AG09319 (cell line): ENCODE data around the gene DPH6.

ENCODE experiments used
- DNase-seq: peaks from one replicate; pipeline ENCODE4 v3.0.0-alpha.2; 2010; ENCODE audit warnings: low read depth; ENCODE audit errors: extremely low read depth
- TF ChIP-seq, protein P1 (sequence below): IDR thresholded peaks from 2 replicates; pipeline ENCODE4 v1.5.1; 2011; ENCODE audit warnings: low read depth, mild to moderate bottlenecking, inconsistent platforms, low read length, moderate library complexity

The DPH6 gene

DNA sequence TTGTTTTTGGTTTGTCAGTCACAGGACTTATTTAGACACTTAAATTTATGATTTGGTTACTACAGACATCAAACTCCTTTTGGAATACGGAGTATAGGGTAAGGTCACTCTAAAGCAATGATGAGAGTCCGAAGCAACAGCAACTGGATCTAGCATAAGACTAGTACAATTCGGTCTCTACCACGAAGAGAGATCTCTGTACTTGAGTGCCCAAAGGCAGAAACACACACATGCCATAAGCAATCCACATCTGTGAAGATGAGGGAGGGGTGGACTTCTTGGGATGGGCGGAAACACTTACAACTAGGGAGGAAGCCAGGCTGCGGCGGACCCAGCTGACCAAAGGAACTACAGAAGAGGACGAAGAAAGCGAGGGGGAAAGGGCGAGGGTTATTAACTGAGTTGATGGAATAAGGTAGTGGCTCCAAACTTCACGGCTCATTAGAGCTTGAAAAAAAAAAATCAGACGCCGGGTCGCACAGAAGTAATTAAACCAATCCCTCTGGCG lies 595 bp downstream of the DPH6 start:
- TF ChIP-seq, protein P1, sequence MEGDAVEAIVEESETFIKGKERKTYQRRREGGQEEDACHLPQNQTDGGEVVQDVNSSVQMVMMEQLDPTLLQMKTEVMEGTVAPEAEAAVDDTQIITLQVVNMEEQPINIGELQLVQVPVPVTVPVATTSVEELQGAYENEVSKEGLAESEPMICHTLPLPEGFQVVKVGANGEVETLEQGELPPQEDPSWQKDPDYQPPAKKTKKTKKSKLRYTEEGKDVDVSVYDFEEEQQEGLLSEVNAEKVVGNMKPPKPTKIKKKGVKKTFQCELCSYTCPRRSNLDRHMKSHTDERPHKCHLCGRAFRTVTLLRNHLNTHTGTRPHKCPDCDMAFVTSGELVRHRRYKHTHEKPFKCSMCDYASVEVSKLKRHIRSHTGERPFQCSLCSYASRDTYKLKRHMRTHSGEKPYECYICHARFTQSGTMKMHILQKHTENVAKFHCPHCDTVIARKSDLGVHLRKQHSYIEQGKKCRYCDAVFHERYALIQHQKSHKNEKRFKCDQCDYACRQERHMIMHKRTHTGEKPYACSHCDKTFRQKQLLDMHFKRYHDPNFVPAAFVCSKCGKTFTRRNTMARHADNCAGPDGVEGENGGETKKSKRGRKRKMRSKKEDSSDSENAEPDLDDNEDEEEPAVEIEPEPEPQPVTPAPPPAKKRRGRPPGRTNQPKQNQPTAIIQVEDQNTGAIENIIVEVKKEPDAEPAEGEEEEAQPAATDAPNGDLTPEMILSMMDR, result no peak
- DNase-seq, result no peak

DNA sequence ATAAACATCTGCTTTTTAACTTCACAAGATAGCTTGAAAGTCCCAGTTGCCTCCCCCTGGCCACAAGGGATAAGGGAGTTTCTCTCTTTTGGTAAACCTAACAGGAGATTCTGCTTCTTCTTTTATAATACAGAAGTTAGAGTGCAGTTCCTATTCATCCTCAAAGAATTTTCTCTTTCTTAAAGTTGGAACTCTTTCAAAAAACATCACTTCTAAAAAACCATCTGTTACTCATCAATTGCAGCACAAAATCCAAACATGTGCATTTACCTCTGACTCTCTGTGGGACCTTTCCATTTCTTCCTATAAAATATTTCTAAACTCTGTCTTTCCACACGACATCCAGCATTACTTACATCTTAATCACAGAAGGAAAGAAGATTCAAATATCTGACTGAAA lies 5.1 kb downstream of the DPH6 start:
- TF ChIP-seq, protein P1, result no peak
- DNase-seq, result no peak

DNA sequence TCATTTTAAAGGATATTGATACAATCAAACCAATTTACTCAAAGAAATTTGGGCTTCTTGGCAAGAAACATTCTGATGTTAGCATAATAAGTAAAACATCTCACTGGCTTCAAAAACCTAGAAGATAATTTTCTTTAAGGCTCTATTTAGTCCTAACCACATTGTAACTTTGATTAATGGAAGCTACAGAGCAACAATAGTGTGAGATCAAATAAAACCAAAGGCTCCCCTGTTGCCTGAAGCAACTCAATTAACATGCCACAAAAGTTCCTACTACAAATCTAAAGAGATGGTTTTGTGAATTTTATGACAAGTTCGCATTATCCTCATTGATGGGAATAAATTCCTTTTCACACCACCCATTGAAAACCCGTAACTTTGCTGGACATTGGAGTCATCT lies 5.9 kb downstream of the DPH6 start:
- TF ChIP-seq, protein P1, result no peak
- DNase-seq, result no peak

DNA sequence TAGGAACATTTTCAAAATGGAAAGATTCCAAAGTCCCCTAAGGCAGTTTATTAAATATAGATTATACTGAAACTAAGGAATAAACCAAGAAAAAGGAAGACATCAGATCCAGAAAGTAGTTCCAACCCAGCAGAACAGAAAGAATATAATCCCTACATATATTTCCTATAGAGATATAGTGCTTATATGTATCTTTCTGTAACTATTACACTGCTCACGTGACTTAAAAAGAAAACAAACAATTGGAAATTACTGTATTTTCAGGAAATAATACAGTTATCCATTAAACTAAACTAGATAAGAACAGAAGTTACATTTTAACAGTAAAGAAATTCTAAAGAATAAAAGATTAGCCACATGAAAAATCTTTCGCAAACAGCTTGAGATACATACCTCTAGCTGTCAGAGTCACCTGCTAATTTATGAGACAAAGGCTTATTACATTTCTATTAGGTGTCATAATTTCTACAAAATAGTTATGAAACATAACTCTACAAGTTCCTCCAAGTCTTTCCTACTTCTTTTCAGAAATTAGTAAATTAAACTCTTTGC lies 10.5 kb downstream of the DPH6 start:
- no peak for DNase-seq
- TF ChIP-seq, protein P1, result no peak

DNA sequence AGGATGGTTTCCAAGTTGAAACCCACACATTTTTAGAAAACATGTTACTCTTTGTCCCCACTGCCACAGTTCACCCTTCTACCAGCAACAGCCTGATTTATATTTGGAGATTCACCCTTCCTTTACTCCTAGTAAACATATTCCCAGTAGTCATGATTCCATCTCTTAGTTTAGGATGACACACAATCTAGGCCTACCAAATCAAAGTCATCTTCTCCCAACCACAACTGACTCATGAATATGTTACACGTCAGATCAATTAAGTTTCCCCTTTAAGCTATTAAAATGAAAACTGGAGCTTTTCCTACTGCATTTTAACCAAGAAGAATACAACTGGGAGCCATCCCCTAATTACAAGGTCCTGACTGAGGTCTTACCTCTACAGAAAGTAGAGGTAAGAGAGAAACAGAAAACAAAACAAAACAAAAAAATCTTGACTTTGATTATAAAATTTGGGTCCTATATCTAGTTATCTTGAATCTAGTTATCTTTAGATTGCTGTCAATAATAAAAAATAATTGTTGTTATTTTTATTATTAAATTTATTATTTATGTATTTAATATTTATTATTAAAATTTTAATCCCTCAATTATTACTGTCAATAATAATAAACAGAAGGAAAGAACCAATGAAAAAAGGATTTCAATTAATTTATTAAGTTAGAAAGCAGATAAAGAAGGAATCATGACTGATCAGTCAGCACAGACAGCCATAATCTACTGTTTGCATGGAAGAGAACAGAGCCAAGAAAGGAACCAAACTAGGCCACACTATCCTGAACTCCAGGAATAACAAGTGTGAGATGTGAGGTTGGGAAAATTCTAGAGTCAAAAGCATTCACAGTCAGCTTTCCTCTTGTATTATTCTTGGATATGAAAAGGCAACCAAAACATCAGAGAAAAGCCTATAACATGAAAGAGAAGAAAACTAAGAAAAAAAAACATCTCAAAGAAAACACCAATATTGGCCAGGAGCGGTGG lies 12.5 kb downstream of the DPH6 start:
- TF ChIP-seq, protein P1, result no peak
- DNase-seq, result no peak

DNA sequence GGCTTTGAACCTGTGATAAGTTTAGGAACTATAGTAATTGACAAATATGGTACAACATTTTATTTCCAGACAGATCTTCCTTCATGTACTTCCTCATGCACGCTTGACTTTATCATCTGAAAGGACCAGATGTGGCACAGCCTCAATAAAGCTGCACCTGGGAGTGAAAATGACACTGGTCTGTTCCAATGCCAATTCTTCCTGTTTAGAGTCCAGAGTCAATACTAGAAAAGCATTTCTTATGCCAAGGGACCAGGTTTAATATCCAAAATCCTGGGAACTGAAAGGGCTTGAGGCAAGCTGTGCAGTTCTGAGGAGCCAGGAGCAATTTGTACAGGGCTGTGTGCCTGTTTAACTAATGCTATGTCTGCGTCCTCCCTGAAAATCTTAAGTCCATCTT lies 15.3 kb downstream of the DPH6 start:
- TF ChIP-seq, protein P1, result no peak
- no peak for DNase-seq

DNA sequence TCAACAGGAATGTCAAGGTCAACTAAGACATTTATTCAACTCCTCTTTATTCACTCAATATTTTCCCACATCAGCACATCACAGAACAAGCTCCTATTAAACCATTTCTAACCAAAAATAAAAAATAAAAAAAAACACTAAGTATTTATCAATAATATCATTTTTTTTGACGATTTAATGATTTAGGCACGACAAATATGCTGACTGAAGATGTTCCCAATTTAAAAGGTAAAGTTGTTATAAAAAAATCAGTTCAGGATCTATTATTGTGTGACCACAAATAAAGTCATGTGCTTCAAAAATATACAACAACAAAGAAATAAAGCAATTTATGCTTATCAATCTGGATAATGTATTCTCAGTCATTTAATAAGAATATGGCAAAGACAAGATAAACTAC lies 16.2 kb downstream of the DPH6 start:
- TF ChIP-seq, protein P1, result no peak
- no peak for DNase-seq
